ENCODE measurements around the gene ATG16L2. TPM values are rescaled to one million over a fixed set of nuclear protein-coding genes. Genes with fewer than 3 reads are reported as not detected.
A peak's percentile ranks its signal among the peaks of the same experiment; 100 is the strongest.
"Not testable (repeated sequence)": the region's sequence is repeated elsewhere in the genome, so short reads cannot be mapped to it uniquely, and the experiment has no call there.

ATG16L2 gene
- total RNA-seq, 2 experiments from 2014 or later, result 104 to 105 TPM

DNA sequence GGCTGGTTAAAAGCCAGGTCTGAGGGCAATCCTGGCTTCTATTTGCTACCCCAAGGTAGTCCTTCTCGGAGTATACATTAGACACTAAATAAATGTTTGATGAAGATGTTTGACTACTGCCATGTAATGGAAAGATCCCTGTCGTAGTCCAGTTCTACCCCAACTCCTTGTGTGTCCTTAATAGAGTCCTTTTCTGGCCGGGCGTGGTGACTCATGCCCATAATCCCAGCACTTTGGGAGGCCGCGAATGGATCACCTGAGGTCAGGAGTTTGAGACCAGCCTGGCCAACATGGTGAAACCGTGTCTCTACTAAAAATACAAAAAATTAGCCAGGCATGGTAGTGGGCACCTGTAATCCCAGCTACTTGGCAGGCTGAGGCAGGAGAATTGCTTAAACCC, 23.0 kb upstream of the ATG16L2 start:
- CTCF ChIA-PET, result interaction anchor here (3.3 to 5.4 kb wide), 2 partner anchors 14 to 64 kb away, joined by 31 to 202 read pairs; no protein-coding TSS in a partner anchor
- H3K4me3 Mint-ChIP-seq, POLR2A ChIA-PET: not testable (repeated sequence)

DNA sequence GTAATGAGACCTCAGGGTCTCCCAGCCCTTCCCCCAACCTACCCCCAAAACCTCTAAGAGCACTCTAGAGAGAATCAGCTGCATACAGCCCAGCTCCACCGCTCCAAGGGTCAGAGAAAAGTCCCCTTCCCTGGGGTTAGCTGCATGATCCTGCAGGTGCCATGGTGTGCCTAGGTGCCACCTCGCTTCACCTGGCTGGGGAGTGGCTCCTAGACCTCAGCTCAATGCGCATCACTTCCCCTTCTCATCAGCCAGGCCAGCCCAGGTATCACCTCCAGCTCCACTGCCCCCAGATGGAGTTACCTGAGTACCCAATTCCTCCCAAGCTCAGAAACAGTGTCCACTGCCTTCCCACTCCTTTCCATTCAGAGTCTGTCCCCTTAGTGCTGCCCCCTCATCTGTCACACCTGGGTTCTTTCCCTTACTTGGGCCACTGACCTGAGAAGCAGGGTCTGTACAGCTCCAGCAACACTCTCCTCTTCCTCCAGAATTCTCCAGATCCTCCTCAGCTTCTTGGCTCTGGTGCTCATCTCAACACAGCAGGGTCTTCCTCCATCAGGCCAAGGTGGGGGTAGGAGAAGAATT, 21.7 kb upstream of the ATG16L2 start:
- Mint-ChIP-seq H3K36me3 (ENCODE audit: low read depth) (no peaks in the 10 kb centered on the region), H3K27me3 (ENCODE audit: low read depth) (no peaks in the 10 kb centered on the region), H3K9me3 (ENCODE audit: insufficient read depth) (no peaks in the 10 kb centered on the region), H3K4me3 (no peak overlapping the region), H3K4me1 (ENCODE audit: low read depth) (peaks cover 35% of the 10 kb centered on the region), H3K27ac (peak overlapping the region; percentile 100)
- no peak for ATAC-seq
- CTCF ChIA-PET, result interaction anchor here (0.5 to 5.4 kb wide), 18 partner anchors 10 to 386 kb away, joined by 3 to 202 read pairs (median 6); partner anchors contain the start of gene ATG16L2
- DNase-seq, result no peak
- POLR2A ChIA-PET, result interaction anchor here (0.6 to 3.5 kb wide), 6 partner anchors 11 to 169 kb away, joined by 3 to 21 read pairs (median 6); no protein-coding TSS in a partner anchor

More for the DNA sequence above, 23.0 kb upstream of the ATG16L2 start:
- not testable (repeated sequence) for H3K27me3 Mint-ChIP-seq (ENCODE audit: low read depth); H3K9me3 Mint-ChIP-seq (ENCODE audit: insufficient read depth); ATAC-seq; DNase-seq; H3K27ac Mint-ChIP-seq; H3K36me3 Mint-ChIP-seq (ENCODE audit: low read depth)
- peaks cover 48% of the 10 kb centered on the region for H3K4me1 Mint-ChIP-seq (ENCODE audit: low read depth)

DNA sequence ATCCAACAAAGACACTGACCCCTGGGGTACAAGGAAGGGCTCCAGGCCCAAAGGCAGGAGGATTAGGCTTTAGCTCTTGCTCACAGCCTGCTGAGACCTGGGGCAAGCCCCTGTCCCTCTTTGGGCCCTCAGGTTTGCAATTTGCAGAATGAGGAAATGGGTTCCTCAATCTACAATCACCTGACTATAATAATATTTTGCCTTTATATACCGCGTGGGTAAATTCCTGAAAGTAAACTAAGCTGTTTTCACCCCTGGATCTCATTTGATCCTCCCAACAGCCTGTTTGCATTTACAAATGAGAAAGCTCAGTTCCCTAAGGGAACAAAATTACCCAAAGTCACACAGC, 21.2 kb upstream of the ATG16L2 start:
- peak overlapping the region; percentile 98 for H3K4me3 Mint-ChIP-seq
- ChIA-PET POLR2A (interaction anchor here (1.0 to 3.5 kb wide), 6 partner anchors 11 to 71 kb away, joined by 3 to 21 read pairs (median 7); no protein-coding TSS in a partner anchor), CTCF (interaction anchor here (0.5 to 5.4 kb wide), 18 partner anchors 11 to 385 kb away, joined by 3 to 202 read pairs (median 6); partner anchors contain the start of gene ATG16L2)
- peak overlapping the region; percentile 100 for H3K27ac Mint-ChIP-seq
- peaks cover 30% of the 10 kb centered on the region for H3K4me1 Mint-ChIP-seq (ENCODE audit: low read depth)
- no peaks in the 10 kb centered on the region for H3K36me3 Mint-ChIP-seq (ENCODE audit: low read depth)
- H3K27me3 Mint-ChIP-seq (ENCODE audit: low read depth), result no peaks in the 10 kb centered on the region
- no peaks in the 10 kb centered on the region for H3K9me3 Mint-ChIP-seq (ENCODE audit: insufficient read depth)
- no peak for ATAC-seq
- no peak for DNase-seq

DNA sequence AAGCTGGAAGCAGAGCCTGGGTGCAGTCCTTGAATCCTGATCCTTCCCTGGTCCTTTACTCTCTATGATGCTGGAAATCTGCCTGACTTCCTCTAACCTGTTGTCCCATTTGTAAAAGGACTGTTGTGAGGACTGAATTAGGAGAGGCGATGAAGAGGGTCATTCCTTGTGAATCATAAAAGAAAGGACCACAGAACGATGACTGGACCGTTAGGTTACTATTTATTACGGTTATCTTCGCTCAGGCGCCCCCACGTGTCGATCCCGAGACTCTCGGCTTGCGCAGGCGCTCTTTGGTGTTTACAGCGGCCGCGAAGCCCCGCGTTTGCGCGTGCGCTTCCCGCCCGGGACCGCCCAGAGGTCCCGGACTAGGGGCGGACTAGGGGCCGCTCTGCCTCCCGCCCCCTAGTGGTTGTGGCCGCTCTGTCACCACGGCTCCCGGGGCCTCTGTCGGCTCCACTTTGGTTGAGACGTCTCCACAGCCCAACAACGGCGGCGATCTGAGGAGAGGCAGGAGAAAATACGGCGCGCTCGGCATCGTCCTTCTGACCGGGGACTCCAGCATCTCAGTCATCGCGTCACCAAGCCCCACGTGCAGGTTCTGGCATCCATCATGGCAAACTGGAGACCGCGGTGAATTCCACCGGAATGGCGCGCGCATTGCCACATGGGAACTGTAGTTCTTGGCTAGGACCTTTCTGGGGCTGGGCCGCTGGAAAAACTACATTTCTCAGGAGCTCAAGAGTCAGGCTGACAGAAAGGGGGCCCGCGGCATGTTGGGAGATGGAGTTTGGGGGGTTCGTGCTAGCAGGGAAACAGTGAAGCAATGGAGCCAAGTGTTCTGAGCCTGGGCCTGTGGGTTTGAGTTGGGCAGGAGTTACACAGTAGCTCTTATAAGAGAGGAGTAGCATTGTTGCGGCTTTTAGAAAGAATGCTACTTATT, 20.5 kb upstream of the ATG16L2 start, which contains the start of gene STARD10:
Gene STARD10 (minus strand): TSS at position 623 of the 943 bp plus-strand sequence. CDS start 12,866 bp downstream, outside the sequence.
- CTCF ChIA-PET, result interaction anchor here (0.5 to 5.4 kb wide), 39 partner anchors 9 to 491 kb away, joined by 3 to 202 read pairs (median 5); partner anchors contain the start of genes ATG16L2 and FCHSD2
- H3K27me3 Mint-ChIP-seq (ENCODE audit: low read depth), result no peaks in the 10 kb centered on the region
- H3K9me3 Mint-ChIP-seq (ENCODE audit: insufficient read depth), result no peaks in the 10 kb centered on the region
- POLR2A ChIA-PET, result interaction anchor here (0.6 to 3.5 kb wide), 9 partner anchors 12 to 71 kb away, joined by 3 to 21 read pairs (median 5); no protein-coding TSS in a partner anchor
- ATAC-seq (peak; percentile 98), DNase-seq (peak; percentile 95)
- no peaks in the 10 kb centered on the region for H3K36me3 Mint-ChIP-seq (ENCODE audit: low read depth)
- H3K27ac Mint-ChIP-seq, result peak within 1 kb of the TSS; percentile 100
- peaks cover 28% of the 10 kb centered on the region for H3K4me1 Mint-ChIP-seq (ENCODE audit: low read depth)
- peak within 1 kb of the TSS; percentile 98 for H3K4me3 Mint-ChIP-seq

DNA sequence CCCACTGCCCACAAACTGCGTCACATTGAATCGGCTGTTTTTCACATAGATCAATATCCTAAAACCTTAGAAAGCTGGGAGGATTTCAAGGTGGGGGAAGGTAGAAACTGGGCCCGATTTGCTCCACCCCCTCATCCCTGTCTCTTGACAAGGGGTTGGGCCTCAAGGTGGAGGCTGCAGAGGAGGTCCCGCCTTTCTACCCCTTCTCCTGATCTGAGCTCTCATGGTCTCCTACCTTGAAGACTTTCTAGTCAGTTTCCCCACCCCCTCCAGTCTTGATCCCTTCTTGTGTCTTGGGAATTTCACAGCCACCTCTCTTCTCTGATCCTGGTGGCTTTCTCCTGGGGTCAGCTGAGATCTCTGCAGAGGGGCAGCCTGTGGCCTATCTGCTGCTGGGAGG, 15.8 kb upstream of the ATG16L2 start:
- ChIA-PET POLR2A (interaction anchor here (1.0 kb wide), 1 partner anchor 17 kb away, joined by 3 read pairs; no protein-coding TSS in a partner anchor), CTCF (interaction anchor here (0.8 to 1.0 kb wide), 2 partner anchors 12 to 73 kb away, joined by 3 read pairs; no protein-coding TSS in a partner anchor)
- ATAC-seq (no peak), DNase-seq (no peak)
- H3K9me3 Mint-ChIP-seq (ENCODE audit: insufficient read depth), result no peaks in the 10 kb centered on the region
- peaks cover 3% of the 10 kb centered on the region for H3K36me3 Mint-ChIP-seq (ENCODE audit: low read depth)
- no peak overlapping the region for H3K4me3 Mint-ChIP-seq
- peaks cover 13% of the 10 kb centered on the region for H3K4me1 Mint-ChIP-seq (ENCODE audit: low read depth)
- no peaks in the 10 kb centered on the region for H3K27me3 Mint-ChIP-seq (ENCODE audit: low read depth)
- no peak overlapping the region for H3K27ac Mint-ChIP-seq

DNA sequence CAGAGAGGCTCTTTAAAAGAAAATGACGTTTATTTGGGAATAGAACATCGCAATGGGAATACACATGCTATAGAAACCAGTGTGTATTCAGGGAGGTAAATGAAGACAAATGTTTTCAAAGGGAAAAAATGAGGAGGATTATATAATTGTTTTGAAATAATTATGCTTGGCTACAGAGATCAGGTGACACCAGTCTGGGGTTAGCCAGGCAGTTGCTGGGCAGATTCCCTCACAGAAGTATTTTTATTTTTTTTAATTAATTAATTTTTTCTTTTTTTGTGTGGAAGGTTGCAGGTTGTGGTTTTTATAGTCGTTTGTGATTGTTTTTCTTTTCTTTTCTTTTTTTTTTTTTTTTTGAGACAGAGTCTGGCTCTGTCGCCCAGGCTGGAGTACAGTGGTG, 14.8 kb upstream of the ATG16L2 start:
- CTCF ChIA-PET, result no interaction called here
- Mint-ChIP-seq H3K4me1 (ENCODE audit: low read depth) (peaks cover 7% of the 10 kb centered on the region), H3K27me3 (ENCODE audit: low read depth) (no peaks in the 10 kb centered on the region), H3K27ac (no peak overlapping the region), H3K36me3 (ENCODE audit: low read depth) (peaks cover 3% of the 10 kb centered on the region), H3K4me3 (no peak overlapping the region), H3K9me3 (ENCODE audit: insufficient read depth) (no peaks in the 10 kb centered on the region)
- POLR2A ChIA-PET, result no interaction called here
- ATAC-seq (no peak), DNase-seq (no peak)

DNA sequence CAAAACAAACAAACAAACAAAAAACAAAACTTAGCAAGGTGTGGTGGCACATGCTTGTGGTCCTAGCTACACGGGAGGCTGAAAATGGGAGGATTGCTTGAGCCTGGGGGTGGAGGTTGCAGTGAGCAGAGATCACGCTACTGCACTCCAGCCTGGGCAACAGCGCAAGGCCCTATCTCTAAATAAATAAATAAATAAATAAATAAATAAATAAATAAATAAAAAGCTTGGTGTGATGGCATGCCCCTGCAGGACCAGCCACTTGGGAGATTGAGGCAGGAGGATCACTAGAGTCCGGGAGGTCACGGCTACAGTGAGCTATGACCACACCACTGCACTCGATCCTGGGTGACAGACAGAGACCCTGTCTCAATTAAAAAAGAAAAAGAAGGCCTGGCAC, 11.4 kb upstream of the ATG16L2 start:
- CTCF ChIA-PET, result interaction anchor here (1.1 to 1.6 kb wide), 4 partner anchors 9 to 78 kb away, joined by 3 to 5 read pairs (median 4); partner anchors contain the start of gene STARD10
- H3K4me3 Mint-ChIP-seq, result no peak overlapping the region
- H3K27me3 Mint-ChIP-seq (ENCODE audit: low read depth), result no peaks in the 10 kb centered on the region
- POLR2A ChIA-PET, result no interaction called here
- ATAC-seq (no peak), DNase-seq (no peak)
- H3K36me3 Mint-ChIP-seq (ENCODE audit: low read depth), result peaks cover 11% of the 10 kb centered on the region
- no peaks in the 10 kb centered on the region for H3K9me3 Mint-ChIP-seq (ENCODE audit: insufficient read depth)
- peaks cover 8% of the 10 kb centered on the region for H3K4me1 Mint-ChIP-seq (ENCODE audit: low read depth)
- H3K27ac Mint-ChIP-seq, result no peak overlapping the region

DNA sequence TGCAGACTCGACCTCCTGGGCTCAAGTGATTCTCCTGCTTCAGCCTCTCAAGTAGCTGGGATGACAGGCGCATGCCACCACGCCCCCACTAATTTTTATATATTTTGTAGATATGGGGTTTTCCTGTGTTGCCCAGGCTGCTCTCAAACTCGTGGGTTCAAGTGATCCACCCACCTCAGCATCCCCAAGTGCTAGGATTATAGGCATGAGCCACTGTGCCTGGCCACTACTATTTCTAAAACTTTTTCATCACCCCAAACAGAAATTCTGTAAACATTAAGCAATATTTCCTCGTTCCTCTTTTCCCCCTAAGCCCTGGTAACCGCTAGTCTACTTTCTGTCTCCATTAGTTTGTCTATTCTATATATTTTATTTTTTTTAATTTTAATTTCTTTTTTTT, 9.0 kb upstream of the ATG16L2 start:
- DNase-seq (no peak), ATAC-seq (no peak)
- H3K4me3 Mint-ChIP-seq, result no peak overlapping the region
- H3K4me1 Mint-ChIP-seq (ENCODE audit: low read depth), result peaks cover 18% of the 10 kb centered on the region
- CTCF ChIA-PET, result interaction anchor here (1.1 kb wide), 1 partner anchor 8 kb away, joined by 3 read pairs; no protein-coding TSS in a partner anchor
- POLR2A ChIA-PET, result interaction anchor here (0.7 kb wide), 1 partner anchor 311 kb away, joined by 4 read pairs; no protein-coding TSS in a partner anchor
- no peak overlapping the region for H3K27ac Mint-ChIP-seq
- H3K9me3 Mint-ChIP-seq (ENCODE audit: insufficient read depth), result no peaks in the 10 kb centered on the region
- peaks cover 26% of the 10 kb centered on the region for H3K36me3 Mint-ChIP-seq (ENCODE audit: low read depth)
- no peaks in the 10 kb centered on the region for H3K27me3 Mint-ChIP-seq (ENCODE audit: low read depth)

DNA sequence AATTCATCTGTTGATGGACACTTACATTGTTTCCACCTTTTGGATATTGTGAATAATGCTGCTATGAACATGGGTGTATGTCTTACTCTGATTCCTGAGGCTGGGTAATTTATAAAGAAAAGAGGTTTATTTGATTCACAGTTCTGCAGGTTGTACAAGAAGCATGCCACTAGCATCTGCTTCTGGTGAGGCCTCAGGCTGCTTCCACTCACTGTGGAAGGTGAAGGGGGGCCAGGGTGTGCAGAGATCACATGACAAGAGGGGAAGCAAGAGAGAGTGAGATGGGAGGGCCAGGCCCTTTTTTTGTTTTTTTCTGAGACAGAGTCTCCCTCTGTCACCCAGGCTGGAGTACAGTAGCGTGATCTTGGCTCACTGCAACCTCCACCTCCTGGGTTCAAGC, 7.8 kb upstream of the ATG16L2 start:
- H3K27ac Mint-ChIP-seq; H3K4me3 Mint-ChIP-seq; CTCF ChIA-PET; H3K9me3 Mint-ChIP-seq (ENCODE audit: insufficient read depth); DNase-seq; ATAC-seq; POLR2A ChIA-PET; H3K27me3 Mint-ChIP-seq (ENCODE audit: low read depth): not testable (repeated sequence)
- peaks cover 34% of the 10 kb centered on the region for H3K36me3 Mint-ChIP-seq (ENCODE audit: low read depth)
- H3K4me1 Mint-ChIP-seq (ENCODE audit: low read depth), result peaks cover 26% of the 10 kb centered on the region

DNA sequence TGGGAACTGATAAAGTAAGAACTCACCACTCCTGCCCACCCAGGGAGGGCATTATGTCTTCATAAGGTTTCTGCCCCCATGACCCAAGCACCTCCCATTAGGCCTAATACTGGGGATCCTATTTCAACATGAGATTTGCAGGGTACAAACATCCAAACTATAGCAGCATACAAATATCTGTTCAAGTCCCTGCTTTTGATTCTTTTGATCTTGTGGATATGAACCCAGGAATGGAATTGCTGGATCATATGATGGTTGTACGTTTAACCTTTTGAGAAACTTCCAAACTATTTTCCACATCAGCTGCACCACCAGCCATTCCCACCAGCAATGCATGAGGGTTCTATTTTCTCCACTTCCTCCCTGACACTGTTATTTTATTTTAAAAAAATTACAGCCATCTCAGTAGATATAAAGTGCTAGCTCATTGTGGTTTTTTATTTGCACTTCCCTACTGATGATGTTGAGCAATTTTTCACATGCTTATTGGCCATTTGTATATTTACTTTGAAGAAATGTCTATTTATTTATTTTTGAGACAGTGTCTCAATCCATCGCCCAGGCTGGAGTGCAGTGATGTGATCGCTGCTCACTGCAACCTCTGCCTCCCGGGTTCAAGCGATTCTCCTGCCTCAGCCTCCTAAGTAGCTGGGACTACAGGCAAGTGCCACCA, 7.1 kb upstream of the ATG16L2 start:
- POLR2A ChIA-PET, result interaction anchor here (1.2 kb wide), 1 partner anchor 8 kb away, joined by 3 read pairs; no protein-coding TSS in a partner anchor
- no peak overlapping the region for H3K4me3 Mint-ChIP-seq
- CTCF ChIA-PET, result interaction anchor here (1.3 to 1.4 kb wide), 2 partner anchors 13 to 82 kb away, joined by 4 to 5 read pairs; partner anchors contain the start of gene STARD10
- no peaks in the 10 kb centered on the region for H3K27me3 Mint-ChIP-seq (ENCODE audit: low read depth)
- no peak for ATAC-seq
- no peak for DNase-seq
- H3K9me3 Mint-ChIP-seq (ENCODE audit: insufficient read depth), result no peaks in the 10 kb centered on the region
- H3K4me1 Mint-ChIP-seq (ENCODE audit: low read depth), result peaks cover 31% of the 10 kb centered on the region
- H3K27ac Mint-ChIP-seq, result no peak overlapping the region
- peaks cover 38% of the 10 kb centered on the region for H3K36me3 Mint-ChIP-seq (ENCODE audit: low read depth)

DNA sequence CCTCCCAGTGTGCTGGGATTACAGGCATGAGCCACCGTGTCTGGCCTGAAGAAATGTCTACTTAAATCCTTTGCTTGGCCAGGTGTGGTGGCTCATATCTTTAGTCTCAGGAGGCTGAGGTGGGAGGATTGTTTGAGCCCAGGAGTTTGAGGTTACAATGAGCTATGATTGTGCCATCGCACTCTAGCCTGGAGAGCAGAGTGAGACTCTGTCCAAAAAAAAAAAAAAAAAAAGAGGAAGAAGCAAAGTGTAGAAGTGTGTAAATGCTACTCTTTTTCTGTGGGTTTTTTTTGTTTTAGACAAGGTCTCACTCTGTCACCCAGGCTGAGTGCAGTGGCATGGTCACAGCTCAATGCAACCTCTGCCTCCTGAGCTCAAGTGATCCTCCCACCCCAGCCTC, 6.4 kb upstream of the ATG16L2 start:
- Mint-ChIP-seq H3K36me3 (ENCODE audit: low read depth) (peaks cover 39% of the 10 kb centered on the region), H3K9me3 (ENCODE audit: insufficient read depth) (no peaks in the 10 kb centered on the region), H3K4me3 (no peak overlapping the region), H3K4me1 (ENCODE audit: low read depth) (peaks cover 36% of the 10 kb centered on the region), H3K27me3 (ENCODE audit: low read depth) (no peaks in the 10 kb centered on the region), H3K27ac (no peak overlapping the region)
- no peak for ATAC-seq
- POLR2A ChIA-PET, result interaction anchor here (1.2 kb wide), 1 partner anchor 8 kb away, joined by 3 read pairs; no protein-coding TSS in a partner anchor
- no peak for DNase-seq
- CTCF ChIA-PET, result interaction anchor here (0.6 to 1.4 kb wide), 4 partner anchors 13 to 829 kb away, joined by 3 to 5 read pairs (median 4); partner anchors contain the start of gene STARD10
